Psoas muscle (tissue), 8 donors: ENCODE measurements around the gene EPHA4. TPM values are rescaled to one million over a fixed set of nuclear protein-coding genes. Genes with fewer than 3 reads are reported as not detected.

Experiments
- ATAC-seq, 4 donors: fragments of 200-7000 bp; cut with Tn5 transposase; one replicate each; pipeline ENCODE4 v1.9.1; 2020; ENCODE audit warnings: moderate library complexity in 3 of 4, mild to moderate bottlenecking in 2 of 4
- DNase-seq, 2 donors: peaks; one replicate each; pipeline ENCODE4 v3.0.0-alpha.2; 2020
- H3K27ac ChIP-seq: fragments of 200-600 bp; one replicate; pipeline ENCODE4 v1.8.0; 2022
- H3K27me3 ChIP-seq, 3 donors: fragments of 200-600 bp in 1 of 3; one replicate each; pipeline versions ENCODE4 v1.6.1 to v1.8.0; 2013 to 2022; ENCODE audit warnings: low read length in 2 of 3, mild to moderate bottlenecking in 2 of 3, moderate library complexity in 1 of 3; ENCODE audit not compliant: insufficient read depth in 3 of 3
- H3K36me3 ChIP-seq, 2 donors: fragments of 200-600 bp in 1 of 2; one replicate each; pipeline versions ENCODE4 v1.6.1 to v1.8.0; 2013 to 2022; ENCODE audit warnings: low read depth in 1 of 2, mild to moderate bottlenecking in 1 of 2, moderate library complexity in 1 of 2; ENCODE audit not compliant: insufficient read depth in 1 of 2
- H3K4me1 ChIP-seq: fragments of 200-600 bp; one replicate; pipeline ENCODE4 v1.8.0; 2022
- H3K4me3 ChIP-seq: fragments of 200-600 bp; one replicate; pipeline ENCODE4 v1.8.0; 2022; ENCODE audit warnings: mild to moderate bottlenecking
- H3K9me3 ChIP-seq: fragments of 200-600 bp; one replicate; pipeline ENCODE4 v1.8.0; 2022
- WGBS, 3 donors: extraction: QIAGEN DNeasy Blood & Tissue Kit; methylation state at CpG; one replicate each; pipeline versions ENCODE4 v1.1.6 to v1.1.7; 2013; 5-methylcytosine and 5-hydroxymethylcytosine counted together
- intact Hi-C, 2 donors: fragments of 100-400 bp; cut with DNase I; formaldehyde crosslinking; loops; one replicate each; pipeline versions ENCODE4 v1.11.0 to v1.14.2; 2022
- polyA plus RNA-seq, 3 donors: library from polyadenylated mRNA; stranded (reverse); fragments of 200-250 nt; gene quantifications; one replicate each; pipeline ENCODE4 v1.2.3, GENCODE V29; 2013
- total RNA-seq, 4 donors: library from RNA; stranded (reverse); fragmentation: NEBNext Ultra II Directional in 2 of 4; extraction: Animal tissue kit (Norgen Biotek cat#: 25700) in 2 of 4; gene quantifications; one replicate each; pipeline versions ENCODE4 v1.2.1 to v1.2.4, GENCODE V29; 2021 to 2023
- TF ChIP-seq, protein P1 (sequence below): fragments of 200-600 bp; IDR thresholded peaks from one replicate; pipeline ENCODE4 v1.8.0; 2022; ENCODE audit warnings: antibody characterized with exemption
- donor health status: healthy with polysubstance abuse.
- donor health status: DM: no; HTN: no; CAD: no; lungs with moderate emphysema.
- donor health status: Bipolar disorder and iron deficiency.
- donor health status: healthy.
- donor health status: DM: yes; HTN: yes; CAD: no.
- donor health status: DM: no; HTN: no; CAD: no.
- donor health status: DM: no; HTN: no; CAD: no.
- donor health status: DM: yes; HTN: yes; CAD: no.

EPHA4 gene
- total and polyA plus RNA-seq, 7 donors = 0.76 to 6.3 (median 3.8) TPM

DNA sequence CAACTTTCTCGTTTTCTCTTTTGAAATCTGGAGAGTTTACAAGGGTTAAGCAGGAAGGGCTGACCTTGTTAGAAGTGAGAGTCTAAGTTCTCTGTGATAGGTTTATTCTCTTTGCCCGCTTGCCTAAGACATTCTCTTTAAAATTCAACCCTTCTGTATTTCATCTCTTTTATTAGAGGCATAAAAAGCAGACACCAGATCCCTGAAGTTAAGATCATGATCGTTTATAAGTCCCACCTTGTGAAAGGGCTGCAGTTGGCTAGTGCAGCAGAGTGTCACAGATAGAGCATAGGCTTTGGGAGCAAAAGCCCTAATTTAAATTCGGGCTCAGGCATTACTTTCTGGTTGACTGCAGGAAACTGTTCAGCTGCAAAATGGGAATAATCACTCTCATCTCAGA lies 181.2 kb downstream of the EPHA4 start:
- ATAC-seq = no peak
- no peak overlapping the region for H3K4me3 ChIP-seq
- no peak for DNase-seq
- WGBS, 3 donors = 64 to 69% (median 68%) methylated on average over 4 of the region's 4 CpGs
- intact Hi-C loops = no loop called here
- H3K4me1 ChIP-seq = no peaks in the 10 kb centered on the region
- no peaks in the 10 kb centered on the region for H3K27me3 ChIP-seq
- TF ChIP-seq, protein P1, sequence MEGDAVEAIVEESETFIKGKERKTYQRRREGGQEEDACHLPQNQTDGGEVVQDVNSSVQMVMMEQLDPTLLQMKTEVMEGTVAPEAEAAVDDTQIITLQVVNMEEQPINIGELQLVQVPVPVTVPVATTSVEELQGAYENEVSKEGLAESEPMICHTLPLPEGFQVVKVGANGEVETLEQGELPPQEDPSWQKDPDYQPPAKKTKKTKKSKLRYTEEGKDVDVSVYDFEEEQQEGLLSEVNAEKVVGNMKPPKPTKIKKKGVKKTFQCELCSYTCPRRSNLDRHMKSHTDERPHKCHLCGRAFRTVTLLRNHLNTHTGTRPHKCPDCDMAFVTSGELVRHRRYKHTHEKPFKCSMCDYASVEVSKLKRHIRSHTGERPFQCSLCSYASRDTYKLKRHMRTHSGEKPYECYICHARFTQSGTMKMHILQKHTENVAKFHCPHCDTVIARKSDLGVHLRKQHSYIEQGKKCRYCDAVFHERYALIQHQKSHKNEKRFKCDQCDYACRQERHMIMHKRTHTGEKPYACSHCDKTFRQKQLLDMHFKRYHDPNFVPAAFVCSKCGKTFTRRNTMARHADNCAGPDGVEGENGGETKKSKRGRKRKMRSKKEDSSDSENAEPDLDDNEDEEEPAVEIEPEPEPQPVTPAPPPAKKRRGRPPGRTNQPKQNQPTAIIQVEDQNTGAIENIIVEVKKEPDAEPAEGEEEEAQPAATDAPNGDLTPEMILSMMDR = no peak
- no peaks in the 10 kb centered on the region for H3K36me3 ChIP-seq
- no peak overlapping the region for H3K27ac ChIP-seq
- no peaks in the 10 kb centered on the region for H3K9me3 ChIP-seq

DNA sequence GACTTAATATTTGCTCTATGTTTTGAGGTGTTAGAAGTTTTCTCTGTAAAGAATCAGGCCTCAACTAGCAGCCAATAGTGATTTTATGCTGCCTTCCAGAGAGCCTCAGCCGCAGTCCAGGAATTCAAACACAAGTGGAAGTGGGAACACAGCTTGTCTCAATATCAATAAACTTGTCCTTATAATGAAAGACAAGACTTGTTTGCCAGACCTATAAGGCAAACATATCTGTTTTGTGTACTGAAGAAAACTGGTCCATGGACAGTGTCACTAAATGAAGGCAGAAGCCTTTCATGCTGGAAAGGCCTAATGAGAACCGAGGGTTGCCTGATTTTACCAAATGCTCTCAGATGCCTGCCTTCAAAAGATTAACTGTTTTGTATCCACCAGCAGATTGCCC lies 182.2 kb downstream of the EPHA4 start:
- no peaks in the 10 kb centered on the region for H3K36me3 ChIP-seq
- no peaks in the 10 kb centered on the region for H3K9me3 ChIP-seq
- no peak overlapping the region for H3K4me3 ChIP-seq
- no peak overlapping the region for H3K27ac ChIP-seq
- intact Hi-C loops = no loop called here
- no peaks in the 10 kb centered on the region for H3K4me1 ChIP-seq
- TF ChIP-seq, protein P1 = no peak
- DNase-seq (no peak), ATAC-seq (no peak)
- no peaks in the 10 kb centered on the region for H3K27me3 ChIP-seq
- WGBS, 3 donors = 77 to 86% (median 78%) methylated on average over 2 of the region's 2 CpGs

DNA sequence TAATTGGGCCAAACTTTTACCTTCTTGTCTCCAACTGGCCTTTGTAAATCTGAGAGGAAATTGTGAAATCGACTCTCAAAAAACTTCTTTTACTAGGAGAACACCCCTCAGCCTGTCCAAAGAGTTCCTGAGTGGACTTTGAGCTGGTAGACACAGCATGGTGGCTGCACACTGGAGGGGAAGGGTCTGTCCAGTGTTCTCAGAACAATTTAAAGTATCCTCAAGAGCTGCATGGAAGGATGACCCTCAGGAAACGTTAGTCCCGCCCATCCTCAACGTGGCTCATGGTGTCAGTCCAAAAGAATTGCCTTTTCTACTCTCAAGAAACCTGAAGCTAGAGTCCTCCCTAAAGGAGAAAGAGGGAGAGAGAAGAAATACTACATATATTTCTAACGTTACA lies 182.7 kb downstream of the EPHA4 start:
- H3K9me3 ChIP-seq = no peaks in the 10 kb centered on the region
- 64 to 77% (median 69%) methylated on average over 5 of the region's 5 CpGs for WGBS, 3 donors
- no peaks in the 10 kb centered on the region for H3K4me1 ChIP-seq
- TF ChIP-seq, protein P1 = no peak
- DNase-seq = no peak
- no peak overlapping the region for H3K27ac ChIP-seq
- intact Hi-C loops = no loop called here
- no peaks in the 10 kb centered on the region for H3K27me3 ChIP-seq
- H3K4me3 ChIP-seq = no peak overlapping the region
- H3K36me3 ChIP-seq = no peaks in the 10 kb centered on the region
- no peak for ATAC-seq

DNA sequence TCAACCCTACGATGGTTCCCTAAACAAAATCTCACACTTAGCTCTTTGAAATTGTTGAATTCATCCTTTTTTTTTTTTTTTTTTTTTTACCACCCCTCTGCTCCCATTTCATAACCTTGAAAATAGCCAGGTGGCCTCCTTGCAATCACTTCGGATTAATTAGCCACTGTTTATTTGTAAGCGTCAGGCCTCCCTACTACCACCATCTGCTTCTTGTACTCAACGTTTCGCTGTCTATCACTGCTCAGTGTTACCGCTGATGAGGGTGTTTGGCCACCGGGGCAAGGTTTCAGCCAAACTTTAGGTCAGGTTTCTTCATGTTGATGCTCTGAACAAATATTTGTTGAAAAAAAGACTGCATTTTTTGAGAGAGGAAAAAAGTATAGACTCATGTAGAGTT lies 183.2 kb downstream of the EPHA4 start:
- no peak for DNase-seq
- H3K9me3 ChIP-seq = no peaks in the 10 kb centered on the region
- H3K36me3 ChIP-seq = no peaks in the 10 kb centered on the region
- no peak overlapping the region for H3K27ac ChIP-seq
- H3K4me3 ChIP-seq = no peak overlapping the region
- H3K4me1 ChIP-seq = no peaks in the 10 kb centered on the region
- no peaks in the 10 kb centered on the region for H3K27me3 ChIP-seq
- no peak for ATAC-seq
- 89 to 90% (median 90%) methylated on average over 7 of the region's 7 CpGs for WGBS, 3 donors
- TF ChIP-seq, protein P1 = no peak
- intact Hi-C loops = no loop called here

DNA sequence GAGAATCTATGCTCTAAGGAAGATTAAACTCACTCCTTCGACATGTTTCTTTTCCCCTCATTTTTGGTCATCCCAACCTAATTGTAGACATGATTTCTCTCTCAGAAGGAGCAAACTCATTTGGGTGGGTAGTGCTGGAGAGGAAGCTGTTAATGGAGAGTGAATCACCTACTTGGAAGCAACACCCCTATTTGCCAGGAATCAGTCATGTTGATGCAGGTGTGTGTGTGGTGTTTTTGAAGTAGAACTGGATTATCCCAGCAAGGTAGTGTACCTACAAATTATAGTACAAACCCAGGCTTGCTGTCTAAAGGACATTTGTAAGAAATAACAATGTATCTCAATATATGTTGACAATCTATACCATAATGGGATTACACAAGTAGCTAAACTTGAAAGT lies 186.4 kb downstream of the EPHA4 start:
- no peak overlapping the region for H3K4me3 ChIP-seq
- intact Hi-C loops = no loop called here
- H3K27ac ChIP-seq = no peak overlapping the region
- no peaks in the 10 kb centered on the region for H3K27me3 ChIP-seq
- no peaks in the 10 kb centered on the region for H3K36me3 ChIP-seq
- DNase-seq = no peak
- TF ChIP-seq, protein P1 = no peak
- H3K4me1 ChIP-seq = no peaks in the 10 kb centered on the region
- ATAC-seq = no peak
- WGBS, 3 donors = 90 to 97% (median 93%) methylated on average over 1 of the region's 1 CpG
- H3K9me3 ChIP-seq = no peaks in the 10 kb centered on the region
